GM12874 (cell line): ENCODE data around the gene SPAG6.

Experiments
- CTCF ChIP-seq: IDR thresholded peaks from 2 replicates; pipeline ENCODE4 v1.5.1; 2011; ENCODE audit warnings: low read depth, mild to moderate bottlenecking, control low read depth, low read length, moderate library complexity; ENCODE audit not compliant: insufficient read depth

The SPAG6 gene

GRCh38 chr10:22372917-22373316, 27.6 kb downstream of the SPAG6 start:
- TF ChIP-seq CTCF = no peak

- TF ChIP-seq CTCF = no peak
Measured at GRCh38 chr10:22374489-22375126, 29.3 kb downstream of the SPAG6 start.

GRCh38 chr10:22379059-22379458, 33.8 kb downstream of the SPAG6 start:
- TF ChIP-seq CTCF = no peak

- no peak for TF ChIP-seq CTCF
Measured at GRCh38 chr10:22381262-22381661, 36.0 kb downstream of the SPAG6 start.

GRCh38 chr10:22386503-22386902, 41.2 kb downstream of the SPAG6 start:
- TF ChIP-seq CTCF = no peak

GRCh38 chr10:22389856-22390589, 44.7 kb downstream of the SPAG6 start:
- TF ChIP-seq CTCF = no peak

GRCh38 chr10:22391600-22391999, 46.3 kb downstream of the SPAG6 start:
- no peak for TF ChIP-seq CTCF
